IPS-20b (cell line): Measurements from ENCODE around the gene DOCK3.

Experiments used
- H3K27ac ChIP-seq: one replicate; pipeline ENCODE4 v1.5.1; 2013; ENCODE audit warnings: low read length
- H3K27me3 ChIP-seq: 2 replicates; pipeline ENCODE4 v1.6.1; 2013; ENCODE audit warnings: mild to moderate bottlenecking, low read length, inconsistent platforms; ENCODE audit not compliant: insufficient read depth
- H3K36me3 ChIP-seq: 2 replicates; pipeline ENCODE4 v1.6.1; 2013; ENCODE audit warnings: low read depth, mild to moderate bottlenecking, inconsistent platforms, low read length, moderate library complexity; ENCODE audit not compliant: insufficient read depth
- H3K4me1 ChIP-seq: 2 replicates; pipeline ENCODE4 v1.6.1; 2013; ENCODE audit warnings: mild to moderate bottlenecking, control low read depth, inconsistent platforms, low read length, moderate library complexity; ENCODE audit not compliant: insufficient read depth
- H3K4me3 ChIP-seq: 2 replicates; pipeline ENCODE4 v1.5.1; 2013; ENCODE audit warnings: mild to moderate bottlenecking, low read length, inconsistent platforms
- H3K9ac ChIP-seq: 2 replicates; pipeline ENCODE4 v1.6.1; 2013; ENCODE audit warnings: low read depth, mild to moderate bottlenecking, inconsistent platforms, low read length, moderate library complexity
- H3K9me3 ChIP-seq: 2 replicates; pipeline ENCODE4 v1.6.1; 2013; ENCODE audit warnings: mild to moderate bottlenecking, low read depth, low read length, inconsistent platforms; ENCODE audit not compliant: insufficient read depth

The DOCK3 gene

GRCh38 chr3:51004235-51004634 is 329.5 kb downstream of the DOCK3 start:
- Histone ChIP-seq H3K9me3 (no peaks in the 10 kb centered on the region), H3K36me3 (no peaks in the 10 kb centered on the region), H3K4me1 (no peaks in the 10 kb centered on the region), H3K4me3 (no peak overlapping the region), H3K27me3 (no peaks in the 10 kb centered on the region), H3K9ac (no peak overlapping the region), H3K27ac (no peak overlapping the region)

DNA sequence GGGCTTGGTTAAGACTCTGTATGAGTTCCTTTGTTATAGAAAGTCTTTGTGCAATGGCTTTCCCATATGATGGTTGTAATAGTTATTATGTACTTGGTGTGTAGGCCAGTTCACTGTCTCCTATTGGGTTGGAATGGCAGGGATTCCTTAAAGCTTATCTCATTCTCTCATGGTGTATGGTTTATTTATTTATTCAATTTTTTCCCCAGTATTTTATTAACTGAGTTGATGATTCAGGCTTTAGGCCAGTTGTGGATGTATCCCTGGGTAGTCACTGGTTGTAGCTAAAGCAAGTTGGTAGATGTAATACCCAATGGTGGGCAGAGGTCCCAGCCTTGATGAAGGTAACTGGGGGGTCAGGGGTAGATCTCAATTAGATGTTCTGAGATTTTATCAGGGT is 349.4 kb downstream of the DOCK3 start:
- H3K36me3 ChIP-seq: no peaks in the 10 kb centered on the region
- peaks cover 3% of the 10 kb centered on the region; the same call in 1 of the 2 replicates for H3K4me1 ChIP-seq
- peaks cover 4% of the 10 kb centered on the region; the same call in 1 of the 2 replicates for H3K9me3 ChIP-seq
- no peak overlapping the region for H3K27ac ChIP-seq
- no peak overlapping the region for H3K4me3 ChIP-seq
- no peaks in the 10 kb centered on the region for H3K27me3 ChIP-seq
- H3K9ac ChIP-seq: no peak overlapping the region

DNA sequence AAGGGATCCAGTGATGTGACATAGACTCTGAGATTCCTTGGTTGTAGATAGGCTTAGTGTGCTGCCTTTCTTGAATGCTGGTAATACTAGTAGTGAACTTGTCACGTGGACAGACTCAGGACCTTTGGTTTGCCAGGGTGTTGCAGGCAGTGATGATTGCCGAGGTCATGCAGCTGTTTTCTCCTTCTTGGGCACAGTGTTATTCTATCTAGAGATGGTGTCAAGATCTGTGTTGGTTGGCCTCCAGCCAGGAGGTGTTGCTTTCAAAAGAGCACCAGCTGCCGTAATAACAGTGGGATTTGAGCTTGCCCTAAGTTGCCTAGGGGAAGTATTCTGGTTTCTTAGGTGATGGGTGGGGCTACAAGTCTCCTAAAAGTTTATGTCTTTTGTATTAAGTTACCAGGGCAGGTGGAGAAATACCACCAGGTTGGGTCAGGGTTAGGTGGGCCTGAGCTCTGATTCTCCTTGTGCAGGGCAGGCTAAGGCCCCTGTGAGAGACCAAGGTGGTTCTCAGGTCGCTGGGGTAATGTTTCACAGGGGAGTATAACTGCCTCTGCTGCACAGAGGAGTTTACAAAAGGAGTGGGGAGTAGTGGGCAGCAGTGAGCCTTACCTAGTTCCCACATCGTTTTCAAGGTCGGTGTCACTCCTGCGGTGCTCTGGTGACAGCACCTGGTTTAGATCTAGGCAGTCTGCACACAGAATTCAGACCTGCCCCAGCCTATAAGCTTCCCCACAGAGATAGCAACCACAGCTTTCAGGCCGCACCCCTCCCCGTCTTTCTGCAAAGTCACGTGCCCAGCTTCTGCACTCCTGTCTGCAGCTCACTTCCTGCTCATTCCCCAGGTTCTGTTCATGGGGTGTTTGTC is 350.3 kb downstream of the DOCK3 start:
- Histone ChIP-seq H3K9me3 (peaks cover 4% of the 10 kb centered on the region), H3K27ac (no peak overlapping the region), H3K9ac (no peak overlapping the region)

DNA sequence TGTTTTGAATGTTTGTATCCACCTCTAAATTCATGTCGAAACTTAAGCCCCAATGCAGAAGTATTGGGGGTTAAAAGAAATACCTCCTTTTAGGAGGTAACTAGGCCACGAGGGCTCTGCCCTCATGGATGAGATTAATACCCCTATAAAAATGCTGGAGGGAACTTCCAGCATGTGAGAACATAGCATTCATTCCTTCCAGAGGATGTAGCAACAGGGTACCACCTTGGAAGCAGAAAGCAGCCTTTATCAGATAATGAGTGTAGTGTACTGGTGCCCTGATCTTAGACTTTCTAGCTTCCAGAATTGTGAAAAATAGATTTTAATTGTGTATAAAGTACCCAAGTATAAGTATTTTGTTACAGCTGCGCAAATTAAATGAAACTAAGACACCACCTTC is 356.9 kb downstream of the DOCK3 start:
- no peak overlapping the region for H3K9ac ChIP-seq
- peaks cover 4% of the 10 kb centered on the region; the same call in 1 of the 2 replicates for H3K4me1 ChIP-seq

More for the DNA sequence above, 350.3 kb downstream of the DOCK3 start:
- peaks cover 7% of the 10 kb centered on the region; the same call in 1 of the 2 replicates for H3K4me1 ChIP-seq
- no peaks in the 10 kb centered on the region for H3K36me3 ChIP-seq
- H3K27me3 ChIP-seq: no peaks in the 10 kb centered on the region
- H3K4me3 ChIP-seq: no peak overlapping the region

DNA sequence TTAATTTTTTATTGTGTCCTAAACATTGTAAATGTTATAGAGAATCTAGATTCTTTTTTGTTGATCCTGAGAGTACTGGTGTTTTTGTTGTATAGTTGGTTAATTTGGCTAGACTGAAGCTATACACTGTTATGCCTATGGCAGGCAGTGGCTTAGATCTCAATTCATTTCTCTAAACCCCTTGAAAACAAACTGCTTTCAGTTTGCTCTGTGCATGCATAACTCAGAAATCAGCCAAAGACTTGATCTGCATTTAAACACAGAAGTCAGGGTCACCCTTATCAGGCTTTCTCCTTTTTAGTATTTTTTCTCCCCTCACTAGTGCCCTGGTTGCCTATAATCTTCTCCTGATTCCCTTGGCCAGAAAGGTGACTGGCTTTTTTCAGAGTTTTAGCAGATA is 360.9 kb downstream of the DOCK3 start:
- H3K36me3 ChIP-seq: no peaks in the 10 kb centered on the region

More for the DNA sequence above, 356.9 kb downstream of the DOCK3 start:
- Histone ChIP-seq H3K36me3 (no peaks in the 10 kb centered on the region), H3K4me3 (no peak overlapping the region), H3K9me3 (peaks cover 12% of the 10 kb centered on the region), H3K27ac (no peak overlapping the region), H3K27me3 (no peaks in the 10 kb centered on the region)

DNA sequence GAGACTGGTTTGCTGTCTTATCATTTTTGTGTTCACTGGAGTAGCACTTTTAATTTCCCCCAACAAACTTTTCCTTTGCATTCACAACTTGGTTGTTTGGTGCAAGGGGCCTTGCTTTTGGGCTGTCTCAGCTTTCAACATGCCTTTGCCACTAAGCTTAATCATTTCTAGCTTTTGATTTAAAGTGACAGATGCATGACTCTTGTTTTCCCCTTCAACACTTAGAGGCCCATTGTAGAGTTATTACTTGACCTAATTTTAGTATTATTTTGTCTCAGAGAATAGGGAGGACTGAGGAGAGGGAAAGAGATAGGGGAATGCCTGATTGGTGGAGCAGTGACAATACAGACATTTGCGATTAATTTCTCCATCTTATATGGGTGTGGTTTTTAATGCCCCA is 370.3 kb downstream of the DOCK3 start:
- Histone ChIP-seq H3K9ac (no peak overlapping the region), H3K9me3 (no peaks in the 10 kb centered on the region), H3K27ac (no peak overlapping the region), H3K4me1 (peaks cover 3% of the 10 kb centered on the region; the same call in 1 of the 2 replicates), H3K36me3 (no peaks in the 10 kb centered on the region), H3K27me3 (no peaks in the 10 kb centered on the region), H3K4me3 (no peak overlapping the region)

More for the DNA sequence above, 360.9 kb downstream of the DOCK3 start:
- Histone ChIP-seq H3K27ac (no peak overlapping the region), H3K4me1 (no peaks in the 10 kb centered on the region), H3K4me3 (no peak overlapping the region), H3K9ac (no peak overlapping the region), H3K27me3 (no peaks in the 10 kb centered on the region), H3K9me3 (peaks cover 13% of the 10 kb centered on the region; the same call in 1 of the 2 replicates)

GRCh38 chr3:51052562-51052961 is 377.8 kb downstream of the DOCK3 start:
- H3K4me1 ChIP-seq: no peaks in the 10 kb centered on the region
- H3K9ac ChIP-seq: no peak overlapping the region
- no peak overlapping the region for H3K27ac ChIP-seq
- no peak overlapping the region for H3K4me3 ChIP-seq
- H3K36me3 ChIP-seq: no peaks in the 10 kb centered on the region
- H3K27me3 ChIP-seq: no peaks in the 10 kb centered on the region
- H3K9me3 ChIP-seq: no peaks in the 10 kb centered on the region

GRCh38 chr3:51057121-51057520 is 382.4 kb downstream of the DOCK3 start:
- no peaks in the 10 kb centered on the region for H3K4me1 ChIP-seq
- no peak overlapping the region for H3K4me3 ChIP-seq
- H3K36me3 ChIP-seq: no peaks in the 10 kb centered on the region
- no peak overlapping the region for H3K27ac ChIP-seq
- no peak overlapping the region for H3K9ac ChIP-seq
- H3K9me3 ChIP-seq: no peaks in the 10 kb centered on the region
- no peaks in the 10 kb centered on the region for H3K27me3 ChIP-seq

DNA sequence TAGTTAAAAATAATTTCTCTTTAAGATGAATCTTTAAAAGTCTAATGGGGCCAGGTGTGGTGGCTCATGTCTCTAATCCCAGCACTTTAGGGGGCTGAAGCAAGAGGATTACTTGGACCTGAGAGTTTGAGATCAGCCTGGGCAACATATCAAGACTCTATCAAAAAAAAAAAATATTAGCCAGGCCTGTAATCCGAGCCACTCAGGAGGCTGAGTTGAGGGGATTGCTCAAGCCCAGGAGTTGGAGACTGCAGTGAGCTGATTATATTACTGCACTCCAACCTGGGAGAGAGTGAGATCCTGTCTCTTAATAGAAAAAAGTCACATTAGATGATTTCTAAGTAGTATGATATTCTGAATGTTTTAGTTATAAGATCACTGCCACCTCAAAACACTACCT is 388.3 kb downstream of the DOCK3 start:
- H3K4me3 ChIP-seq: no peak overlapping the region
- H3K9ac ChIP-seq: no peak overlapping the region
- no peaks in the 10 kb centered on the region for H3K4me1 ChIP-seq
- H3K27me3 ChIP-seq: no peaks in the 10 kb centered on the region
- no peak overlapping the region for H3K27ac ChIP-seq
- H3K9me3 ChIP-seq: no peaks in the 10 kb centered on the region
- H3K36me3 ChIP-seq: no peaks in the 10 kb centered on the region

GRCh38 chr3:51075221-51075775 is 400.6 kb downstream of the DOCK3 start:
- no peaks in the 10 kb centered on the region for H3K9me3 ChIP-seq
- no peaks in the 10 kb centered on the region for H3K4me1 ChIP-seq
- H3K36me3 ChIP-seq: no peaks in the 10 kb centered on the region

DNA sequence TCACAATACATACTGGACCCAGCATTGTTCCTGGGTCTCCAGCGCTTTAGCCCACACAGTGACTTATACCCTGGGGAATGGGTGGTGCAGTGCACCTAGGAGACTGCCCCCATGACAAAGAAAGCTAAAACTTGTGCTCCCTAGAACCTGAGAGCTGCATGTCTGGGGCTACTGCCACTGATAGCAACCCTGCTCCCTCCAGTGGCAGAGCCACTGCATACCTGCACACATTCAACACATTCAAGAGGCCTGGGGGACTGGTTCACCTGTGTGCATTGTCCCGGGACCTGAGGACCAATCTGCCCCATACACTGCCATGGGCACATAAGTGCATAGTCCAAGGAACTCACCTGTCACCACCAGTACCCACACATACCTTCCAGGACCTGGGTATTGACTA is 407.6 kb downstream of the DOCK3 start:
- Histone ChIP-seq H3K4me1 (no peaks in the 10 kb centered on the region), H3K9me3 (peaks cover 30% of the 10 kb centered on the region), H3K27ac (no peak overlapping the region), H3K36me3 (peaks cover 3% of the 10 kb centered on the region; the same call in 1 of the 2 replicates), H3K9ac (no peak overlapping the region), H3K27me3 (no peaks in the 10 kb centered on the region), H3K4me3 (no peak overlapping the region)

More at GRCh38 chr3:51075221-51075775, 400.6 kb downstream of the DOCK3 start:
- H3K27me3 ChIP-seq: no peaks in the 10 kb centered on the region
- no peak overlapping the region for H3K27ac ChIP-seq
- no peak overlapping the region for H3K4me3 ChIP-seq
- no peak overlapping the region for H3K9ac ChIP-seq

- no peak overlapping the region for H3K9ac ChIP-seq
- H3K27me3 ChIP-seq: no peaks in the 10 kb centered on the region
- no peak overlapping the region for H3K27ac ChIP-seq
- H3K4me1 ChIP-seq: no peaks in the 10 kb centered on the region
- no peak overlapping the region for H3K4me3 ChIP-seq
- H3K9me3 ChIP-seq: peaks cover 30% of the 10 kb centered on the region
- peaks cover 3% of the 10 kb centered on the region; the same call in 1 of the 2 replicates for H3K36me3 ChIP-seq
These were observed 408.8 kb downstream of the DOCK3 start for GRCh38 chr3:51083490-51083889.
